DND-41 (cell line): ENCODE results near the gene MCU.

ENCODE experiments used
- ATAC-seq: fragments of 200-7000 bp; cut with Tn5 transposase; 3 replicates; pipeline ENCODE4 v1.9.1; 2021; ENCODE audit warnings: low read depth; ENCODE audit not compliant: insufficient read depth
- DNase-seq: peaks from one replicate; pipeline ENCODE4 v3.0.0-alpha.2; 2020
- H2AFZ ChIP-seq: 2 replicates; pipeline ENCODE4 v1.6.0; 2012; ENCODE audit warnings: low read depth, low read length
- H3K27ac ChIP-seq: 2 replicates; pipeline ENCODE4 v1.5.1; 2012; ENCODE audit warnings: low read length, inconsistent platforms
- H3K27me3 ChIP-seq: fragments of 200-600 bp; sonication (generic); 2 replicates; pipeline ENCODE4 v1.6.0; 2012; ENCODE audit warnings: low read length, mild to moderate bottlenecking, inconsistent platforms; ENCODE audit not compliant: insufficient read depth, poor library complexity
- H3K36me3 ChIP-seq: 2 replicates; pipeline ENCODE4 v1.5.1; 2012; ENCODE audit warnings: low read length, inconsistent platforms; ENCODE audit not compliant: insufficient read depth
- H3K4me1 ChIP-seq: 2 replicates; pipeline ENCODE4 v1.5.1; 2012; ENCODE audit warnings: mild to moderate bottlenecking, low read length; ENCODE audit not compliant: insufficient read depth
- H3K4me2 ChIP-seq: 2 replicates; pipeline ENCODE4 v1.6.0; 2012; ENCODE audit warnings: mild to moderate bottlenecking, moderate library complexity, low read length, inconsistent platforms; ENCODE audit not compliant: insufficient read depth
- H3K4me3 ChIP-seq, 2 experiments: fragments of 200-600 bp in 1 of 2; shearing (Covaris generic) in 1 of 2; 2 replicates each; pipeline ENCODE4 v1.5.1; 2012 to 2016; ENCODE audit warnings: inconsistent platforms in 2 of 2, low read length in 2 of 2, mild to moderate bottlenecking in 2 of 2, low read depth in 1 of 2, moderate library complexity in 1 of 2
- H3K79me2 ChIP-seq: 2 replicates; pipeline ENCODE4 v1.6.0; 2012; ENCODE audit warnings: low read length, inconsistent platforms; ENCODE audit not compliant: insufficient read depth
- H3K9ac ChIP-seq: 2 replicates; pipeline ENCODE4 v1.6.0; 2012; ENCODE audit warnings: low read depth, mild to moderate bottlenecking, inconsistent platforms, low read length, moderate library complexity
- H3K9me3 ChIP-seq: 2 replicates; pipeline ENCODE4 v1.5.1; 2012; ENCODE audit warnings: low read length, moderate library complexity, mild to moderate bottlenecking, inconsistent platforms; ENCODE audit not compliant: insufficient read depth, severe bottlenecking
- H4K20me1 ChIP-seq: 2 replicates; pipeline ENCODE4 v1.6.0; 2012; ENCODE audit warnings: low read length; ENCODE audit not compliant: insufficient read depth
- CTCF ChIP-seq: IDR thresholded peaks from 2 replicates; pipeline ENCODE4 v1.5.1; 2012; ENCODE audit warnings: borderline replicate concordance, low read length, moderate library complexity, mild to moderate bottlenecking; ENCODE audit not compliant: poor library complexity, severe bottlenecking; ENCODE audit errors: extremely low read depth
- EZH2 ChIP-seq: IDR thresholded peaks from 3 replicates; pipeline ENCODE4 v1.6.1; 2012; ENCODE audit warnings: borderline replicate concordance, low read depth, mild to moderate bottlenecking, moderate library complexity, low read length, inconsistent platforms; ENCODE audit not compliant: severe bottlenecking

The MCU gene

GRCh38 chr10:72742092-72742491 lies 50.1 kb downstream of the MCU start:
- no peak overlapping the region for H3K4me2 ChIP-seq
- H3K36me3 ChIP-seq = no peaks in the 10 kb centered on the region
- H3K9me3 ChIP-seq = no peaks in the 10 kb centered on the region
- H3K27ac ChIP-seq = no peak overlapping the region
- no peak overlapping the region for H3K4me3 ChIP-seq
- H4K20me1 ChIP-seq = peaks cover 5% of the 10 kb centered on the region; the same call in 1 of the 2 replicates
- no peak overlapping the region for H2AFZ ChIP-seq
- H3K9ac ChIP-seq = no peak overlapping the region
- no peak for ATAC-seq
- peaks cover 8% of the 10 kb centered on the region for H3K79me2 ChIP-seq
- H3K27me3 ChIP-seq = no peaks in the 10 kb centered on the region
- TF ChIP-seq CTCF (no peak), EZH2 (no peak)
- DNase-seq = no peak
- H3K4me1 ChIP-seq = no peaks in the 10 kb centered on the region

GRCh38 chr10:72742797-72743196 lies 50.9 kb downstream of the MCU start:
- H4K20me1 ChIP-seq = peaks cover 5% of the 10 kb centered on the region; the same call in 1 of the 2 replicates
- H3K4me1 ChIP-seq = no peaks in the 10 kb centered on the region
- H3K27ac ChIP-seq = no peak overlapping the region
- no peak overlapping the region for H3K4me2 ChIP-seq
- H3K9ac ChIP-seq = no peak overlapping the region
- DNase-seq (no peak), ATAC-seq (no peak)
- H3K36me3 ChIP-seq = no peaks in the 10 kb centered on the region
- peaks cover 10% of the 10 kb centered on the region for H3K79me2 ChIP-seq
- H3K4me3 ChIP-seq = no peak overlapping the region
- H2AFZ ChIP-seq = no peak overlapping the region
- H3K9me3 ChIP-seq = no peaks in the 10 kb centered on the region
- H3K27me3 ChIP-seq = no peaks in the 10 kb centered on the region
- TF ChIP-seq CTCF (no peak), EZH2 (no peak)

GRCh38 chr10:72744566-72744965 lies 52.6 kb downstream of the MCU start:
- Histone ChIP-seq H3K9ac (no peak overlapping the region), H3K4me2 (no peak overlapping the region), H3K27me3 (no peaks in the 10 kb centered on the region), H3K4me1 (no peaks in the 10 kb centered on the region), H3K9me3 (no peaks in the 10 kb centered on the region), H2AFZ (no peak overlapping the region), H3K27ac (no peak overlapping the region), H4K20me1 (peaks cover 8% of the 10 kb centered on the region; the same call in 1 of the 2 replicates), H3K79me2 (peaks cover 10% of the 10 kb centered on the region), H3K36me3 (no peaks in the 10 kb centered on the region), H3K4me3 (no peak overlapping the region)
- ATAC-seq = no peak
- no peak for DNase-seq
- no peak for TF ChIP-seq EZH2
- TF ChIP-seq CTCF = no peak
